Lower lobe of right lung (tissue), 2 donors: Measurements from ENCODE around the gene SH3BP5. TPM values are rescaled to one million over a fixed set of nuclear protein-coding genes. Genes with fewer than 3 reads are reported as not detected.

Experiments
- ATAC-seq, 2 donors: fragments of 200-7000 bp; cut with Tn5 transposase; one replicate each; pipeline ENCODE4 v1.9.1; 2020 to 2022; ENCODE audit warnings: mild to moderate bottlenecking in 2 of 2, moderate library complexity in 2 of 2
- DNase-seq: peaks from one replicate; pipeline ENCODE4 v3.0.0-alpha.2; 2020
- H3K27ac ChIP-seq: fragments of 200-600 bp; one replicate; pipeline ENCODE4 v1.8.0; 2022
- H3K27me3 ChIP-seq: fragments of 200-600 bp; one replicate; pipeline ENCODE4 v1.8.0; 2022; ENCODE audit warnings: low read depth
- H3K36me3 ChIP-seq: fragments of 200-600 bp; one replicate; pipeline ENCODE4 v1.8.0; 2022; ENCODE audit warnings: mild to moderate bottlenecking
- H3K4me1 ChIP-seq: fragments of 200-600 bp; one replicate; pipeline ENCODE4 v1.8.0; 2022
- H3K4me3 ChIP-seq: fragments of 200-600 bp; one replicate; pipeline ENCODE4 v1.8.0; 2022; ENCODE audit warnings: mild to moderate bottlenecking
- H3K9me3 ChIP-seq: fragments of 200-600 bp; one replicate; pipeline ENCODE4 v1.8.0; 2022
- intact Hi-C: fragments of 100-400 bp; cut with DNase I; formaldehyde crosslinking; loops from one replicate; pipeline ENCODE4 v1.11.0; 2022
- total RNA-seq: library from RNA; stranded (reverse); fragmentation: NEBNext Ultra II Directional; extraction: Animal tissue kit (Norgen Biotek cat#: 25700); gene quantifications from one replicate; pipeline ENCODE4 v1.2.1, GENCODE V29; 2021
- TF ChIP-seq, protein P1 (sequence below): fragments of 200-600 bp; IDR thresholded peaks from one replicate; pipeline ENCODE4 v1.8.0; 2022; ENCODE audit warnings: antibody characterized with exemption, mild to moderate bottlenecking
- donor health status: DM: no; HTN: yes; CAD: no; lungs with severe emphysema.

SH3BP5 gene
- total RNA-seq, 1 donor from 2014 or later: 106 TPM

GRCh38 chr3:15313461-15313860 lies 18.9 kb downstream of the SH3BP5 start:
- no peak overlapping the region for H3K27ac ChIP-seq
- intact Hi-C loops: no loop called here
- ATAC-seq (peak; percentile 75 to 83), DNase-seq (peak; percentile 83)
- no peaks in the 10 kb centered on the region for H3K27me3 ChIP-seq
- H3K9me3 ChIP-seq: no peaks in the 10 kb centered on the region
- no peak overlapping the region for H3K4me3 ChIP-seq
- TF ChIP-seq, protein P1, sequence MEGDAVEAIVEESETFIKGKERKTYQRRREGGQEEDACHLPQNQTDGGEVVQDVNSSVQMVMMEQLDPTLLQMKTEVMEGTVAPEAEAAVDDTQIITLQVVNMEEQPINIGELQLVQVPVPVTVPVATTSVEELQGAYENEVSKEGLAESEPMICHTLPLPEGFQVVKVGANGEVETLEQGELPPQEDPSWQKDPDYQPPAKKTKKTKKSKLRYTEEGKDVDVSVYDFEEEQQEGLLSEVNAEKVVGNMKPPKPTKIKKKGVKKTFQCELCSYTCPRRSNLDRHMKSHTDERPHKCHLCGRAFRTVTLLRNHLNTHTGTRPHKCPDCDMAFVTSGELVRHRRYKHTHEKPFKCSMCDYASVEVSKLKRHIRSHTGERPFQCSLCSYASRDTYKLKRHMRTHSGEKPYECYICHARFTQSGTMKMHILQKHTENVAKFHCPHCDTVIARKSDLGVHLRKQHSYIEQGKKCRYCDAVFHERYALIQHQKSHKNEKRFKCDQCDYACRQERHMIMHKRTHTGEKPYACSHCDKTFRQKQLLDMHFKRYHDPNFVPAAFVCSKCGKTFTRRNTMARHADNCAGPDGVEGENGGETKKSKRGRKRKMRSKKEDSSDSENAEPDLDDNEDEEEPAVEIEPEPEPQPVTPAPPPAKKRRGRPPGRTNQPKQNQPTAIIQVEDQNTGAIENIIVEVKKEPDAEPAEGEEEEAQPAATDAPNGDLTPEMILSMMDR: no peak
- H3K4me1 ChIP-seq: peaks cover 86% of the 10 kb centered on the region
- H3K36me3 ChIP-seq: peaks cover 9% of the 10 kb centered on the region

DNA sequence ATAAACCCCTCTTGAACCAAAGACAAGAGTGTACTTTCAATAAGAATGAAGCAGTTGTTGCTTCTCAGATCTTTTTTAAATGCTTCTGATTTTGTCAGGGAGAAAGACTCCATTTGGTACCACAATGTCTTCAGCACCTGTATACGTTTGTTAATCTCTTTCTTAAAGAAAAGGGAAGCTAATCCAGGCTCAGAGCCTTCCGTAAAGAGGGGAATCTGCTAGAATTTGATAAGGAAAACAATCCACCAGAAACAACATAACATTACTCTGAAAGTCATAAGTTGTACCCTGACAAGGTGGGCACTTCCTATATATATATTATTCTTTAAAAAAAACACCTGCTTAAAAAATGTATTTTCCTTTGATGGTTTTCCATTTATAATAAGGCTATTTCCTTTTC lies 19.8 kb downstream of the SH3BP5 start:
- Histone ChIP-seq H3K27ac (no peak overlapping the region), H3K36me3 (peaks cover 9% of the 10 kb centered on the region), H3K27me3 (no peaks in the 10 kb centered on the region), H3K9me3 (no peaks in the 10 kb centered on the region), H3K4me1 (peaks cover 82% of the 10 kb centered on the region), H3K4me3 (no peak overlapping the region)
- ATAC-seq (no peak), DNase-seq (no peak)
- TF ChIP-seq, protein P1: no peak
- intact Hi-C loops: no loop called here

DNA sequence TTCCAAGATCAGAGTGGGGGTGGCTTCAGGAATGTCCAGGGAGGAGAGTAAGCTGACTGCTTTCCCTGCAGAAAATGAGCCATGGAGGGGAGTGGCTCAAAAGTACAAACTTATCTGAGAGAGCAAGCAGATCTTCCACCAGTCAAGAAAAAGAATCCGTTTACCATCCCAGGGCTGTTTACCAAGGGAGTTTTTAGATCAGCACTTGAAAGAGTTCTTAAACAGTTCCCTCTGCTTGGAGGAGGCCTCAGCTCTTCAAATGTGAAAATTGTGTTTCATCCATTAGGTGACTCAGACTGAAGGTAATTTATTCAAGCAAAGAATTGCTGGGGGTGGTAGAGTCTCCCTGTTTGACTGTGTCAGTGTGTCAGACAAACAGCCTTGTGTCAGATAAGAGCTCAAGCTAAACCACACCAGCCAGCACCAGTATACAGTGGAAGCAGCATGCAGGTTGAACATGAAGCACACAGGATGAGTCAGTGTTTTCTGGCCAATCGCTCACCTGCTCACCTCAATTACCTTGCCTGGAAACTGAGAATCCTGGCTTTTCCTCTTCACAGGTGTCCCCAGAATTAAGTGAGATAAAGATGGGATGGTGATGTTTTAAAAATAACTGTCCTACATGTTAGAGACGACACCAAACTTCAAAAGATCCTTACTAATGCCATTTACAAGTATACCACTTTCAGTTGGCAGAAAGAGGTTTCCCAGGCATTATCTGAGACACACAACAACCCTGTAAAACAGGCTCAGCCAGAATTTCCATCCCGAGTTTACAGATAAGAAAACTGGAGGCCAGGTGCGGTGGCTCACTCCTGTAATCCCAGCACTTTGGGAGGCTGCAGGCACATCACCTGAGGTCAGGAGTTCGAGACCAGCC lies 21.7 kb downstream of the SH3BP5 start:
- no peaks in the 10 kb centered on the region for H3K9me3 ChIP-seq
- intact Hi-C loops: no loop called here
- H3K27ac ChIP-seq: peak overlapping the region; percentile 67
- TF ChIP-seq, protein P1: no peak
- H3K27me3 ChIP-seq: no peaks in the 10 kb centered on the region
- DNase-seq: no peak
- no peak overlapping the region for H3K4me3 ChIP-seq
- H3K4me1 ChIP-seq: peaks cover 80% of the 10 kb centered on the region
- peak; percentile 78 to 87 for ATAC-seq
- peaks cover 9% of the 10 kb centered on the region for H3K36me3 ChIP-seq

DNA sequence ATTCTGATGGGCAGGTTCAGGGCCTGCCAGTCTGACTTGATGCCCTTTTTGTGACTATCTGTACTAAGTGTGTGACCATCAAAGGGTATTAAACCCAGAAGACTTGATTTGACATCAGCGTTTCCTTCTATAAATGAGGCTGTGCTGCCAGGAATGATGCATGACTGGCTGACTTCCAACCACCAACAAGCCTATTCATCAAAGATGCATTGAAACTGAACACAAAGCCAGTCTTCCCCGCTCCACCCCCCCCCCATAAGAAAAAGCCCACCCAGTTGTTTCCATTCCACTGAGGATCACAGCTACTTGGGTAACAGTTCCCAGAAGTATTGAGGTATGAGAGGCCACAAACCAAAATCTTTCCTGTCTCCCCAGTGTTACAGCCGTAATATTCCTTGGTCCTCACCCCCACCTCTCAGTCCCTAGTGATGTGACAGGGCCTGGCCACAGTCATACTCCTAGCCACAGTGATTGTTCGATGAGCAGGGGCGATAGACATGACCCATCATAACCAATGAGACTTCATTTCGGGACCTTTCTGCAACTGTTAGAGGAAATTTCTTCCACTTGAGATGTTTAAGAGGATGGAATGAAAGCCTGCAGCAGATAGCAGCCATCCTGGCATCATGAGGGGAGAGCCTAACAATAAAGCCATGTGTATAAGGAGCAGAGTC lies 22.6 kb downstream of the SH3BP5 start:
- Histone ChIP-seq H3K9me3 (no peaks in the 10 kb centered on the region), H3K27ac (peak overlapping the region; percentile 67), H3K4me3 (no peak overlapping the region), H3K27me3 (no peaks in the 10 kb centered on the region), H3K4me1 (peaks cover 78% of the 10 kb centered on the region), H3K36me3 (peaks cover 9% of the 10 kb centered on the region)
- DNase-seq (no peak), ATAC-seq (no peak)
- intact Hi-C loops: no loop called here
- TF ChIP-seq, protein P1: no peak

DNA sequence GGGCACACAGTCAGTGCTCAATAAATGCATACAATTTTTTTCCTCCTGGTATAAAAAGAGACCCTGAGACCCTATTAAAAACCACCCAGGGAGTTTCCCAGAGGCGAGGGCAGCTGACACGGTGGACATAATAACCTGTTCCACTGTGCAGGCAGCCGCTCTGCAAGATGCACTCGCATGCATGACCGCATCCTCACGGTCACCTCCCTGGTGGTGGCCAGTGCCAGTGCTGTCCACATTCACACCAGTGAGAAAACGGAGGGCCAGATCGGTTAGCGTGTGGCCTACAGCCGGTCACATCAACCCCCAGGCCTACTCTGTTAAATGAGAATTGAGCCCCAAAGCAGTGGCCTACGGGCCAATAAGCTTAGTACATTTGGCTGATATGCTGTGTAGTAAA lies 24.8 kb downstream of the SH3BP5 start:
- Histone ChIP-seq H3K4me3 (no peak overlapping the region), H3K4me1 (peaks cover 65% of the 10 kb centered on the region), H3K27me3 (no peaks in the 10 kb centered on the region), H3K9me3 (no peaks in the 10 kb centered on the region), H3K36me3 (peaks cover 25% of the 10 kb centered on the region), H3K27ac (no peak overlapping the region)
- ATAC-seq (no peak), DNase-seq (no peak)
- intact Hi-C loops: no loop called here
- TF ChIP-seq, protein P1: no peak
